ENCODE data around the gene CTNNBL1. TPM values are rescaled to one million over a fixed set of nuclear protein-coding genes. Genes with fewer than 3 reads are reported as not detected.

The CTNNBL1 gene
- total RNA-seq, 1 donor: 23.3 TPM

DNA sequence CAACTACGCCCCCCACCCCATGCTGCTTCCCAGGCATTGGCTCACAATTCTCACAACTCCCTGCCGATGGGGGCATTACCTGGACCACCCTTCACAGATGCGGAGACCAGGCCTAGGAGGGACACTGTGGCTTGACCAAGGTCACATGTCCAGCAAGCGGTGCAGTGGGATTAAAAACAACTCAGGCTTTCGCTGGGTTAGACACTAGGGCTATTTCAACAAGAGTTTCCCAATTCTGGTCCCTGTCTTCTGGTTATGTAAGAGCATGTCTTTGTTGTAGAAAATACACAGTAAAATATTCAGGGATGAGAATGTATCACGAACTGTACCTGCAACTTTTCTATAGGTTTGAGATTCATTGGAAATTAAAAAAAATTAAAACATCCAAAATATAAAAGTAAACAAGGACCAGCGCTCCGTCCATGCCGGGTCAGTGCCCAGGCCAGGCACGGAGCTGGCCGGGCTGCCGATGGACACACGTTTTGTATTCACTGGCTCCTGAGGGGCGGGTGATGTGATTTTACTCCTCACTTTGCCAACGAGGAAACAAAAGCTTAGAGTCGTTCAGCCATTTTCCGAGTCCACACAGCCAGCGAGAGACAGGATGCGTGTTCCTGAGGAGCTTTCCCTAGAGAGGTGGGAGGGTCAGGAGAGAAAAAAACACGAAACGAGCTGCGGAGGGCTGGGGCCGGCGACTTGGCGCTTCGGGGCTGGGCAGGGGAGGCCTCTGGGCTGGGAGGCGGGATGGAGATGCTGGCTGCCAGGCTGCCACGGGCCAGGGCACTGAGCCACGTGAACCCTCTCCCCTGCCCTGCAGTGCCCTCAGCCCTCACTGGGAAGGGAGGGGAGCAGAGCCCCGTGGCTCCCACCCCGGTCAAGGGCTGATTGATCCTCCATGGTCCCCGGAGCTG lies 192.0 kb downstream of the CTNNBL1 start:
- H3K4me3 ChIP-seq (ENCODE audit: low read depth, low read length): no peak overlapping the region
- DNase-seq (ENCODE audit: low read depth): no peak
- TF ChIP-seq, protein P1, sequence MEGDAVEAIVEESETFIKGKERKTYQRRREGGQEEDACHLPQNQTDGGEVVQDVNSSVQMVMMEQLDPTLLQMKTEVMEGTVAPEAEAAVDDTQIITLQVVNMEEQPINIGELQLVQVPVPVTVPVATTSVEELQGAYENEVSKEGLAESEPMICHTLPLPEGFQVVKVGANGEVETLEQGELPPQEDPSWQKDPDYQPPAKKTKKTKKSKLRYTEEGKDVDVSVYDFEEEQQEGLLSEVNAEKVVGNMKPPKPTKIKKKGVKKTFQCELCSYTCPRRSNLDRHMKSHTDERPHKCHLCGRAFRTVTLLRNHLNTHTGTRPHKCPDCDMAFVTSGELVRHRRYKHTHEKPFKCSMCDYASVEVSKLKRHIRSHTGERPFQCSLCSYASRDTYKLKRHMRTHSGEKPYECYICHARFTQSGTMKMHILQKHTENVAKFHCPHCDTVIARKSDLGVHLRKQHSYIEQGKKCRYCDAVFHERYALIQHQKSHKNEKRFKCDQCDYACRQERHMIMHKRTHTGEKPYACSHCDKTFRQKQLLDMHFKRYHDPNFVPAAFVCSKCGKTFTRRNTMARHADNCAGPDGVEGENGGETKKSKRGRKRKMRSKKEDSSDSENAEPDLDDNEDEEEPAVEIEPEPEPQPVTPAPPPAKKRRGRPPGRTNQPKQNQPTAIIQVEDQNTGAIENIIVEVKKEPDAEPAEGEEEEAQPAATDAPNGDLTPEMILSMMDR (IDR thresholded peaks at IDR 0.05; ENCODE audit: insufficient read depth, low read depth, low read length): no peak

DNA sequence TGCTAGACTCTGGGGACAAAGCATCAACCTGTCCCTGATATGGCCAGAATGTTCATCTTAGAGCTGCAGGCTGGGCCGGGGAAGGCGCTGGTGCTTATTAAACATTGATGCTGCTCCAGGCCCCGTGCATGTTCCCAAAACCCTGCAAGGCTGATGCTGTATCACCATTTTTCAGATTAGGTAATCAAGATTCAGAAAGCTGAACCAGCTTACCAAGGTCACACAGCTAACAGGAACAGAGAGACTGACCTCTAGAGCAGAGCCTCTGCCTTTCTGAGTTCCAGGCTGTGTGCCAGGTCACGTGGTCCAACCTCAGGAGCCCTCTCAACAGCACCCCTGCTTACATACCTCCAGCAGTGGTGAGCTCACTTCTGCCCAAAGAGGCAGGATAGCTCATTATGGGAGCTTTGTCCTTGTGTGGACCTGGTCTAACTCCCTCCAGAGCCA lies 193.0 kb downstream of the CTNNBL1 start:
- TF ChIP-seq, protein P1 (IDR thresholded peaks at IDR 0.05; ENCODE audit: insufficient read depth, low read depth, low read length): no peak
- no peak for DNase-seq (ENCODE audit: low read depth)
- no peak overlapping the region for H3K4me3 ChIP-seq (ENCODE audit: low read depth, low read length)

DNA sequence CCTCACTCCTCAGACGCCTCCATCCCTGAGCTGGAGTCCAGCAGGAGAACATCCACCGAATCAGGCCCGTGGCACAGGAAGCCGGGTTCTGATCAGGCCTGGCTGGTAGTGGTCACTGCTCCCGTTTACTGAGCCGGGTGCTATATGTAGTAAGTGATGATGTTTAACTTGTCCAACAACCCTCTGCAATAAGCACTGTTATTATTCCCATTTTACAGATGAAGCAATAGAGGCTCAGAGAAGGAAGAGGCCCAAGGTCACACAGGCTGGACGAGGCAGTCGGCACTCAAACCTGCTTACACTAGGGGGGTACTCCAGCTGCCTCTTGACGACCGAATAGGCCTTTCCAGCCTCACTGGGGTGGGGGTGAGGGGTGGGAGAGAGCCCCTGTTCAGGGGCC lies 194.8 kb downstream of the CTNNBL1 start:
- no peak for DNase-seq (ENCODE audit: low read depth)
- no peak overlapping the region for H3K4me3 ChIP-seq (ENCODE audit: low read depth, low read length)
- TF ChIP-seq, protein P1 (IDR thresholded peaks at IDR 0.05; ENCODE audit: insufficient read depth, low read depth, low read length): no peak

DNA sequence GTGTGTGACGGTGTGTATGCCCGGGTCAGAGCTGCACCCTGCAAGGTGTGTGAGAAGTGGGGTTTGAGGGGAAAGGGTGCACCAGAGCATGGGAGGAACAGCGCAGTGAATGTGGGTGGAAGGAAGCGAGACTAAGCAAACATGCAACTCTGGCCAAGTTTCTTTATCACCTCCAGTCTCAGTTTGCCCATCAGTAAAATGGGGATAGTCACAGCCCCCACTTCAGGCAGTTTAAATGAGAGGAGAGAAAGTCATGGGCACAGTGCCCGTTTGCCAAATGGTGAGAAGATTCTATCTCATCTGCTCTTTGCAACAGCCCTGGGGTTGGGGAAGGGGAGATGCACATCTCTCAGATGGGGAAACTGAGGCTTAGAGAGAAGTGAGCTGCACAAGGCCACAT lies 196.3 kb downstream of the CTNNBL1 start:
- TF ChIP-seq, protein P1 (IDR thresholded peaks at IDR 0.05; ENCODE audit: insufficient read depth, low read depth, low read length): no peak
- DNase-seq (ENCODE audit: low read depth): no peak
- no peak overlapping the region for H3K4me3 ChIP-seq (ENCODE audit: low read depth, low read length)

DNA sequence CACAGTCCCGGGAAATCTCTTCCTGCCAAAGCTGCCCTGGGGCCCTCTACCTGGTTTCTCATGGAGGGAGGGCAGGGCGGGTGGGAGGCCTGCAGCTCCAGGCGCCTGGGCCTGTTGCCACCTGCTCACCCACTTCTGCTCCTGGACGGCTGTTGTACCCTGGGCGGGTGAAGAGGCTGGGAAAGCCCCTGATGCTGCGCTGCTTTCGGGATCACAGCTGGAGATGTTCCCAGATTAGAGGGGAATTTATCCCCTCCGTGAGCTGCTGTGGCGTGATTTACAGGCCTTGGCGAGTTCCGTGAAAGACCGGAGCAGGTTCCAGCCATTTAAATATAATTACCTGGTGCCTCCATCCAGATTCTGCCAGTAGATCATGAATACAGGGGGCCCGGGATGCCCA lies 196.8 kb downstream of the CTNNBL1 start:
- DNase-seq (ENCODE audit: low read depth): no peak
- TF ChIP-seq, protein P1 (IDR thresholded peaks at IDR 0.05; ENCODE audit: insufficient read depth, low read depth, low read length): no peak

DNA sequence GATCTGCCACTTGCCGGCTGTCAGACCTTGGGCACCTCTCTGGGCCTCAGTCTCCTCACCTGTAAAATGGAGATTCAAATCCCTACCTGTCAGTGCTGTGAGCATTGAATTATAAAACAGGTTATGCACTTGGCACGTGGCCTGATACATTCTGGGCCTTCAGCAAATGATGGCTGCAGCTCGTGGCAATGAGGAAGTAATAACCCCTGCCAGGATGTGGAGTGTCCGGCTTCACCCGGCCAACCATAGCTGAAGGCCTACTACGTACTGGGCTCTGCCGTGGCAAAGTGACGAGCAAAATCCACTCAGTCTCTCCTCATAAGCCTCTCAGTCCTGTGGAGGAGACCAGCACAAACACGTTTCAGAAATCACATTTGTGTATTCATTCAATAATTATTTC lies 198.2 kb downstream of the CTNNBL1 start:
- DNase-seq (ENCODE audit: low read depth): no peak
- H3K4me3 ChIP-seq (ENCODE audit: low read depth, low read length): no peak overlapping the region
- TF ChIP-seq, protein P1 (IDR thresholded peaks at IDR 0.05; ENCODE audit: insufficient read depth, low read depth, low read length): no peak

More for the DNA sequence above, 196.8 kb downstream of the CTNNBL1 start:
- H3K4me3 ChIP-seq (ENCODE audit: low read depth, low read length): no peak overlapping the region

All from fibroblast of villous mesenchyme (primary cell).